ENCODE data around the gene PLXNA2. TPM values are rescaled to one million over a fixed set of nuclear protein-coding genes. Genes with fewer than 3 reads are reported as not detected.

Gene PLXNA2
- total RNA-seq, 2 donors from 2014 or later = 44.5 to 51.6 TPM

- Histone ChIP-seq H3K9me3 (no peaks in the 10 kb centered on the region), H3K4me3 (no peak overlapping the region), H3K36me3 (replicated peaks in 1 of 2; ENCODE audit: insufficient read depth in 1 of 2, low read depth in 2 of 2) (no peaks in the 10 kb centered on the region), H3K27ac (no peak overlapping the region), H3K27me3 (no peaks in the 10 kb centered on the region), H3K4me1 (peaks cover 9% of the 10 kb centered on the region)
- no peak for DNase-seq
- 84 to 89% methylated on average over 3 of the region's 3 CpGs for WGBS, 2 donors
- intact Hi-C loops (cut with DNase I) = no loop called here
- no peak for TF ChIP-seq POLR2A (IDR thresholded peaks at IDR 0.05)
- TF ChIP-seq CTCF (IDR thresholded peaks at IDR 0.05) = no peak
- ATAC-seq = no peak
Observed at GRCh38 chr1:208008534-208008933, 235.7 kb downstream of the PLXNA2 start.

GRCh38 chr1:208007938-208008342 lies 236.2 kb downstream of the PLXNA2 start:
- Histone ChIP-seq H3K4me3 (no peak overlapping the region), H3K36me3 (replicated peaks in 1 of 2; ENCODE audit: insufficient read depth in 1 of 2, low read depth in 2 of 2) (no peaks in the 10 kb centered on the region), H3K27me3 (no peaks in the 10 kb centered on the region), H3K27ac (no peak overlapping the region), H3K4me1 (peaks cover 9% of the 10 kb centered on the region), H3K9me3 (no peaks in the 10 kb centered on the region)
- intact Hi-C loops (cut with DNase I) = no loop called here
- 83 to 84% methylated on average over 5 of the region's 5 CpGs for WGBS, 2 donors
- ATAC-seq (no peak), DNase-seq (no peak)
- TF ChIP-seq POLR2A (IDR thresholded peaks at IDR 0.05) (no peak), CTCF (IDR thresholded peaks at IDR 0.05) (no peak)

- Histone ChIP-seq H3K27ac (no peak overlapping the region), H3K4me1 (peaks cover 9% of the 10 kb centered on the region), H3K27me3 (no peaks in the 10 kb centered on the region), H3K36me3 (replicated peaks in 1 of 2; ENCODE audit: insufficient read depth in 1 of 2, low read depth in 2 of 2) (no peaks in the 10 kb centered on the region), H3K4me3 (no peak overlapping the region), H3K9me3 (no peaks in the 10 kb centered on the region)
- intact Hi-C loops (cut with DNase I) = no loop called here
- TF ChIP-seq POLR2A (IDR thresholded peaks at IDR 0.05) (no peak), CTCF (IDR thresholded peaks at IDR 0.05) (no peak)
- 81 to 89% methylated on average over 3 of the region's 3 CpGs for WGBS, 2 donors
- ATAC-seq = no peak
- DNase-seq = no peak
Observed at GRCh38 chr1:208007319-208007937, 236.8 kb downstream of the PLXNA2 start.

GRCh38 chr1:208006258-208006920 lies 237.8 kb downstream of the PLXNA2 start:
- H3K36me3 ChIP-seq (replicated peaks in 1 of 2; ENCODE audit: insufficient read depth in 1 of 2, low read depth in 2 of 2) = no peaks in the 10 kb centered on the region
- no peak for TF ChIP-seq POLR2A (IDR thresholded peaks at IDR 0.05)
- no peak for TF ChIP-seq CTCF (IDR thresholded peaks at IDR 0.05)
- no peak for ATAC-seq

GRCh38 chr1:208004851-208005250 lies 239.3 kb downstream of the PLXNA2 start:
- ATAC-seq (no peak), DNase-seq (no peak)
- H3K27me3 ChIP-seq = no peaks in the 10 kb centered on the region
- no peak for TF ChIP-seq POLR2A (IDR thresholded peaks at IDR 0.05)
- no peak for TF ChIP-seq CTCF (IDR thresholded peaks at IDR 0.05)
- no peaks in the 10 kb centered on the region for H3K9me3 ChIP-seq
- H3K4me3 ChIP-seq = no peak overlapping the region
- H3K4me1 ChIP-seq = no peaks in the 10 kb centered on the region
- 68 to 70% methylated on average over 3 of the region's 3 CpGs for WGBS, 2 donors
- H3K27ac ChIP-seq = no peak overlapping the region
- H3K36me3 ChIP-seq (replicated peaks in 1 of 2; ENCODE audit: insufficient read depth in 1 of 2, low read depth in 2 of 2) = no peaks in the 10 kb centered on the region
- intact Hi-C loops (cut with DNase I) = no loop called here

More at GRCh38 chr1:208006258-208006920, 237.8 kb downstream of the PLXNA2 start:
- intact Hi-C loops (cut with DNase I) = no loop called here
- WGBS, 2 donors = 79 to 86% methylated on average over 2 of the region's 2 CpGs
- Histone ChIP-seq H3K4me3 (no peak overlapping the region), H3K27me3 (no peaks in the 10 kb centered on the region), H3K27ac (no peak overlapping the region), H3K9me3 (no peaks in the 10 kb centered on the region), H3K4me1 (peaks cover 9% of the 10 kb centered on the region)
- DNase-seq = no peak

Data from body of pancreas (tissue), 4 donors.